Mesenteric fat pad (tissue), 1 donor: ENCODE results near the gene ATP8A1. TPM values are rescaled to one million over a fixed set of nuclear protein-coding genes. Genes with fewer than 3 reads are reported as not detected.

Experiments used
- DNase-seq: peaks from one replicate; pipeline ENCODE4 v3.0.0-alpha.2; 2020; ENCODE audit warnings: low spot score
- total RNA-seq: library from RNA; stranded (reverse); fragmentation: NEBNext Ultra II Directional; extraction: Animal tissue kit (Norgen Biotek cat#: 25700); gene quantifications from one replicate; pipeline ENCODE4 v1.2.1, GENCODE V29; 2021
- donor health status: DM: yes; HTN: yes; CAD: no.

The ATP8A1 gene
- total RNA-seq, 1 donor from 2014 or later, result 11.3 TPM

DNA sequence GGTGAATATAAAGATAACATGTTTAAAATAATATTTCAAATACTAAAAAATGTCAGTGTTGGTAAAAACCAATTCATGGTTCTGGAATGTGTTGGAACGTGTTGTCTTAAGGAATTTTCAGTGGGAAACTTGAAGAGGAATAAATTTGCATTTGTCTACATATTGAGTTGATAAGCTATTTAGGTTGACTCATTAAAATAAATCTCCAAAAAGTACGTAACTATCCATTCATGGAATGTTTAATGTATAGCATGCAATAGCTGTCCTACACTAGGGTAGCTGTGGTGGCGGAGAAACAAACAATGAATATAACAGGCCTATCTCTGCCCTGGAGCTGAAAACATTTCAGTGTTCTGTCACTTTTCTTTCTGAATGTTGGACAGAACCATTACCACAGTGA, 239.4 kb downstream of the ATP8A1 start:
- DNase-seq, result no peak

DNA sequence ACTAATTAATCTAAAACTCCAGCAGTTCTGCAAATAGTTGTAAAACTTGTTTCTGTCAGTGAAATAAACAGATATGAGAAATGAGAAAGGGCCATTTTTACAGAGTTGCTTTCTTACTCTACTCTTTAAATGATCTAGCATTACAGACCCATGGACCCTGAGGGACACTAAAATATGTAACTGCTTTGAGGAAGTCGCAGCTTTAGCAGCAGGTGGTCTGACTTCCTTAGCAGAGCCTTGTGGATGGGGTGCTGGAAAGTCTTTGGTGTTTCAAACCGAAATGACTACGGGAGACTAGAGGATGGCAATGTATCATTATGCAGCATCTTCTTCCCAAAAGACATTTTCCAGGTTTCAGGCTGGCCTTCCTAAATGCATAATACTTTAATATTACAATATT, 240.9 kb downstream of the ATP8A1 start:
- DNase-seq, result no peak

DNA sequence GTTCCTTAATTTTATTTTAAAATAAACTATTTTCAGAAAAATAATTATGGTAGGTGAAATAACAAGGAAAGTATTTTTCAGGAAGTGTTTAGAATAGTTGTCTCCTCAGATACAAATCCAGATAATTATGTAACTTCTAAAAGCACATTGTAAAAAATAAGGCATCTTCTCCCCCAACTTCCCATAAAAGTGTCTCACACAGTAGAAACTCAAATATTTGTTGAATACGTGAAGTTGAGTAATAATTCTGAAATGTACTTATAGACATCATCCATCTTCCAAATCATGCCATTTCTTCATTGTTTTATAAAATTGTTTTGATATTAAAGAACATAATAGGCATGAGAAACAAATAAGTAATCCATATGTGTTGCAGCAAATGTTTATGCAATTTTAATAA, 241.6 kb downstream of the ATP8A1 start:
- DNase-seq, result no peak

- no peak for DNase-seq
Observed at GRCh38 chr4:42412251-42412650, 244.7 kb downstream of the ATP8A1 start.

- no peak for DNase-seq
Observed at GRCh38 chr4:42411803-42412202, 245.1 kb downstream of the ATP8A1 start.

GRCh38 chr4:42410446-42410845, 246.5 kb downstream of the ATP8A1 start:
- no peak for DNase-seq

GRCh38 chr4:42404001-42404400, 252.9 kb downstream of the ATP8A1 start:
- DNase-seq, result no peak

DNA sequence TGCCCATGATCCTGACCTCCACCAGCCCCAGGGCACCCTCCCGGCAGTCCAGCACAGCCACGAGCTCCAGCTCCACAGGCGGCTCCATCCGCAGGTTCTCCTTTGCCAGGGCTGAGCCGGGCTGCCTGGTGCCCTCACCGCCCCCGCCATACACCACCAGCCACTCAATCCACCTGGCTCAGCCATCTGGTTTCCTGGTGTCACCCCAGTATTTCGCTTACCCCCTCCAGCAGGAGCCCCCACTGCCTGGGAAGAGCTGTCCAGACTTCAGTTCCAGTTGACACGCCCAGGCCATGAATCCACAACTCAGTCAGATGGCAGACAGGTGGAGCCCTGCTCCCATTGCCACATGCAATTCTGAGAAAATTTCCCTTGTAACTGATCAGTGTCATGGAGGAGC, 255.7 kb downstream of the ATP8A1 start:
- DNase-seq, result no peak

- DNase-seq, result no peak
Observed at GRCh38 chr4:42399393-42399792, 257.5 kb downstream of the ATP8A1 start.

GRCh38 chr4:42398871-42399331, 258.0 kb downstream of the ATP8A1 start:
- DNase-seq, result no peak

- DNase-seq, result no peak
Observed at GRCh38 chr4:42398171-42398870, 258.6 kb downstream of the ATP8A1 start.

DNA sequence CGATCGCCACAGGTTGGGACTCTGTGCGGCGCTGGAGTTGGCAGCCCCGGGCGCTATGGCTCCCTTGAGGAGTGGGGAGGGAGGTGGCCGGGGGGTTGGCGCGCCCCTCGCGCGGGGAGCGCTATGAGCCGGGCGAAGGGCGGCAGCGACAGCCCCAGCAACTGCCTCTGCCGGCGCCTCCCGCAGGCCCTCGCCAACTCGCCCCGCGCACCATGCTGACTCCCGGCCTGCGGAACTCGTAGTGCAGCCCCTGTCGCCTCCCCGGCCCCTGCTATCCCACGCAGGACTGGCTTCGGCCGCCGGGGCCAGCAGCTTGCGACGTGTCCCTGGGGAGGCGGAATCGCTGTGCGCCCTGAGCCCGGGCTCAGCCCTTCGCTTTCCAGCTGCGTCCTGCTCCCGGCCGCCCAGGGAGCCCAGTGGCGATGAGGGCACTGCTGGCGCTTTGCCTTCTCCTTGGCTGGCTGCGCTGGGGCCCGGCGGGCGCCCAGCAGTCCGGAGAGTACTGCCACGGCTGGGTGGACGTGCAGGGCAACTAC, 259.2 kb downstream of the ATP8A1 start:
- DNase-seq, result peak; percentile 89

GRCh38 chr4:42396752-42397634, 259.9 kb downstream of the ATP8A1 start, which contains the start of gene SHISA3:
Gene SHISA3, plus strand, starts transcription at chr4:42397488. Its CDS starts 569 bp downstream, at chr4:42398057.
- no peak for DNase-seq

- DNase-seq, result no peak
Observed at GRCh38 chr4:42396361-42396751, 260.5 kb downstream of the ATP8A1 start.

- no peak for DNase-seq
Observed at GRCh38 chr4:42395595-42395994, 261.3 kb downstream of the ATP8A1 start.

- no peak for DNase-seq
Observed at GRCh38 chr4:42392436-42392835, 264.5 kb downstream of the ATP8A1 start.

DNA sequence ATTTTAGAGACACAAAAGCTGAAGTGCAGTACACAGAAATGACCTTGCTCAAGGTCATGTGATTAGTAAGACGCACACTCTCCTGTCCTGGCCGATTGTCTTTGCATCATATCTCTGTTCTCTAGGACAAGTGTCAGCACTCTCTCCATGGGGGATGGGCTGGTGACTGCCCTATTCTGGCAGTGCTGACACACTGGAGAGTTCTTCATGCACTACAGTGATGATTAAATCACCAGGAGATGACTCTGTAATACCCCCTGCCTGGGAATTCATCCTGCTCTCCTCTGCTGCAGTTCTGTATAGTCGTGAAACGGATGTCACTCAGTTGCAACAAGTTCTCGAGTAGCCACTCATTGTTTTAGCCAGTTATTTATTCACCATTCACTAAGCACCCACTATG, 264.9 kb downstream of the ATP8A1 start:
- no peak for DNase-seq

GRCh38 chr4:42391355-42391664, 265.6 kb downstream of the ATP8A1 start:
- DNase-seq, result no peak

GRCh38 chr4:42390622-42391354, 266.1 kb downstream of the ATP8A1 start:
- no peak for DNase-seq

DNA sequence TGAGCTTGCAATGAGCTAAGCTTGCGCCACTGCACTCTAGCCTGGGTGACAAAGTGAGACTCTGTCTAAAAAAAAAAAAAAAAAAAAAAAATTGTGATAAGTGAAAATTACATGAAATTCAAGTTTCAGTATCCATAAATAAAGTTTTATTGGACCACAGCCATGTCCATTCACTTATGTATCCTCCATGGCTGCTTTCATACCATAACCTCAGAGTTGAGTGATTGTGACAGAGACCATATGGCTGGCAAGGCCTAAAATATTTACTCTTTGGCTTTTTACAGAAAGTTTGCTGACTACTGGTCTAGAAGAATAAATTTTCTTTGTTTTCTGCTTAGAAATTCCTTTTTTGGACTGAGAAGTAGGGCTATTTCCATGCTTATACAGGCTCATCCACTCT, 271.4 kb downstream of the ATP8A1 start:
- no peak for DNase-seq

DNA sequence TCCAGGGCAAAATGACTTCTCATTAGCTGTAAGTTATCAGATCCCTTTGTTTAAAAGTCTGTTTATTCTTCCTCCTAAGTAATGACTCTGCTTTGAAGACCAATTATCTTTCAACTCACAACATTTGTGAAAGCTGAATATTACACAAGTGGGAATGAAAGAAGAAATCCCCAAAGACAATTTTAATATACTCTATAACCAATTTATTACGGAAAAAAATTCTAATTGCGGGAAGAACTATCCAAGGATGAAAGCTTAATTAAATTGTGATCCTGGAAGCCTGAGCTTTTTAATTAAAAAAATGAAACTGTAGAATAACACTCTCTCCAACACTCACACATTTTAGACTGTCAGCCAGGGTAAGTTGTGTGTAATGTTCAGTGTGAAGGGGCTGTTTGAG, 275.2 kb downstream of the ATP8A1 start:
- no peak for DNase-seq

- no peak for DNase-seq
Observed at GRCh38 chr4:42377497-42377896, 279.4 kb downstream of the ATP8A1 start.
